Esophagus squamous epithelium (tissue), 5 donors: ENCODE data around the gene OR7C1. TPM values are rescaled to one million over a fixed set of nuclear protein-coding genes. Genes with fewer than 3 reads are reported as not detected.
"Not testable (repeated sequence)": the region's sequence is repeated elsewhere in the genome, so short reads cannot be mapped to it uniquely, and the experiment has no call there.

Experiments
- DNase-seq: peaks from one replicate; lab custom pipeline; 2025; lab: John Stamatoyannopoulos, UW
- H3K27ac ChIP-seq, 4 donors: fragments of 200-600 bp; sonication (generic); one replicate each; pipeline ENCODE4 v1.5.1; 2016 to 2019; ENCODE audit warnings: mild to moderate bottlenecking in 1 of 4
- H3K27me3 ChIP-seq, 4 donors: fragments of 200-600 bp; sonication (generic); 1 replicate in 3 of 4; 2 replicates in 1 of 4; pipeline versions ENCODE4 v1.5.1 to v1.6.0; 2017 to 2021; ENCODE audit warnings: antibody characterized with exemption in 1 of 4
- H3K36me3 ChIP-seq, 3 donors: fragments of 200-600 bp; sonication (generic); one replicate each; pipeline ENCODE4 v1.5.1; 2016 to 2019
- H3K4me1 ChIP-seq, 3 donors: fragments of 200-600 bp; sonication (generic); one replicate each; pipeline ENCODE4 v1.5.1; 2017 to 2019
- H3K4me3 ChIP-seq, 4 donors: fragments of 200-600 bp; sonication (generic); 1 replicate in 3 of 4; 2 replicates in 1 of 4; pipeline ENCODE4 v1.5.1; 2016 to 2019; ENCODE audit warnings: mild to moderate bottlenecking in 2 of 4, moderate library complexity in 1 of 4
- H3K9me3 ChIP-seq, 3 donors: fragments of 200-600 bp; sonication (generic); one replicate each; pipeline ENCODE4 v1.5.1; 2016 to 2019
- POLR2A ChIP-seq, 4 donors: fragments of 450-650 bp; IDR thresholded peaks; one replicate each; pipeline ENCODE4 v1.6.1; 2017; ENCODE audit warnings: antibody characterized with exemption in 4 of 4, mild to moderate bottlenecking in 4 of 4, moderate library complexity in 3 of 4
- WGBS, 2 donors: methylation state at CpG; one replicate each; pipeline ENCODE4 v1.1.5; 2018; 5-methylcytosine and 5-hydroxymethylcytosine counted together
- intact Hi-C: fragments of 100-400 bp; cut with DNase I; formaldehyde crosslinking; loops from one replicate; pipeline ENCODE4 v1.15.0; 2022
- total RNA-seq, 4 donors: library from RNA; depleted of rRNA; stranded (reverse); fragments of >200 nt; gene quantifications; one replicate each; pipeline ENCODE4 v1.1.0, GENCODE V29; 2016
- TF ChIP-seq, protein P1 (sequence below), 6 experiments: fragments of 450-650 bp in 4 of 6; fragments of 200-600 bp in 2 of 6; sonication (generic) in 2 of 6; IDR thresholded peaks; one replicate each; pipeline ENCODE4 v1.5.1; 2016 to 2019; ENCODE audit warnings: antibody characterized with exemption in 6 of 6, mild to moderate bottlenecking in 4 of 6, moderate library complexity in 4 of 6
- donor health status: DM: yes; HTN: yes; CAD: no.

The OR7C1 gene
- total RNA-seq, 4 donors from 2014 or later, result not detected

DNA sequence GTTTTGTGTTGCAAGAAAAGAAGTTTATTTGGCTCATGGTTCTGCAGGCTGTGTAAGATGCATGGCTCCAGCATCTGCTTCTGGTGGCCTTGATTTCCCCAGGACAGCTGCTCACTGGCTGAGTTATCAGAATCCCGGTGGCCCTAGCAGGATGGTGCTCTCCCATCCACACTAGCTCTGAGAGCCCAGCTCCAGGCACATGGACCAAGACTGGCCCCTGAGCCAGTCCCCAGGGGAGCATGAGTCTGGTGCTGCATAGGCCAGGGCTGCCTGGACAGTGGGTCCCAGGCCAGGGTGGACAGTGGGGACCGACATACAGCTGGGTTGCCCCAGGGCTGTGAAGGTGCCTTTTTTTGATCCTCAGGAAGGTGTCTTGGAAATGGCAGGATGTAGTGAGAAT, 67.0 kb downstream of the OR7C1 start:
- Histone ChIP-seq H3K9me3 (no peaks in the 10 kb centered on the region), H3K4me1 (no peaks in the 10 kb centered on the region), H3K27ac (no peak overlapping the region), H3K36me3 (no peaks in the 10 kb centered on the region), H3K27me3 (peaks cover 0 to 9% (median 0%) of the 10 kb centered on the region in 4 donors), H3K4me3 (no peak overlapping the region)
- TF ChIP-seq POLR2A (IDR thresholded peaks at IDR 0.05), result no peak
- TF ChIP-seq, protein P1, sequence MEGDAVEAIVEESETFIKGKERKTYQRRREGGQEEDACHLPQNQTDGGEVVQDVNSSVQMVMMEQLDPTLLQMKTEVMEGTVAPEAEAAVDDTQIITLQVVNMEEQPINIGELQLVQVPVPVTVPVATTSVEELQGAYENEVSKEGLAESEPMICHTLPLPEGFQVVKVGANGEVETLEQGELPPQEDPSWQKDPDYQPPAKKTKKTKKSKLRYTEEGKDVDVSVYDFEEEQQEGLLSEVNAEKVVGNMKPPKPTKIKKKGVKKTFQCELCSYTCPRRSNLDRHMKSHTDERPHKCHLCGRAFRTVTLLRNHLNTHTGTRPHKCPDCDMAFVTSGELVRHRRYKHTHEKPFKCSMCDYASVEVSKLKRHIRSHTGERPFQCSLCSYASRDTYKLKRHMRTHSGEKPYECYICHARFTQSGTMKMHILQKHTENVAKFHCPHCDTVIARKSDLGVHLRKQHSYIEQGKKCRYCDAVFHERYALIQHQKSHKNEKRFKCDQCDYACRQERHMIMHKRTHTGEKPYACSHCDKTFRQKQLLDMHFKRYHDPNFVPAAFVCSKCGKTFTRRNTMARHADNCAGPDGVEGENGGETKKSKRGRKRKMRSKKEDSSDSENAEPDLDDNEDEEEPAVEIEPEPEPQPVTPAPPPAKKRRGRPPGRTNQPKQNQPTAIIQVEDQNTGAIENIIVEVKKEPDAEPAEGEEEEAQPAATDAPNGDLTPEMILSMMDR (IDR thresholded peaks at IDR 0.05), result no peak
- no peak for DNase-seq
- 60% methylated on average over 1 of the region's 2 CpGs; no CpG with 5 or more reads in 1 of the 2 donors for WGBS, 2 donors
- intact Hi-C loops, result no loop called here

- no peak overlapping the region for H3K4me3 ChIP-seq
- no peak for DNase-seq
- no peaks in the 10 kb centered on the region for H3K4me1 ChIP-seq
- TF ChIP-seq, protein P1 (IDR thresholded peaks at IDR 0.05), result no peak
- TF ChIP-seq POLR2A (IDR thresholded peaks at IDR 0.05), result no peak
- intact Hi-C loops, result no loop called here
- WGBS, 2 donors, result 93 to 100% methylated on average over 1 to 2 of the region's 2 CpGs
- peaks cover 0 to 9% (median 0%) of the 10 kb centered on the region in 4 donors for H3K27me3 ChIP-seq
- no peaks in the 10 kb centered on the region for H3K36me3 ChIP-seq
- no peaks in the 10 kb centered on the region for H3K9me3 ChIP-seq
- H3K27ac ChIP-seq, result no peak overlapping the region
These were observed 67.5 kb downstream of the OR7C1 start for GRCh38 chr19:14767466-14767971.

DNA sequence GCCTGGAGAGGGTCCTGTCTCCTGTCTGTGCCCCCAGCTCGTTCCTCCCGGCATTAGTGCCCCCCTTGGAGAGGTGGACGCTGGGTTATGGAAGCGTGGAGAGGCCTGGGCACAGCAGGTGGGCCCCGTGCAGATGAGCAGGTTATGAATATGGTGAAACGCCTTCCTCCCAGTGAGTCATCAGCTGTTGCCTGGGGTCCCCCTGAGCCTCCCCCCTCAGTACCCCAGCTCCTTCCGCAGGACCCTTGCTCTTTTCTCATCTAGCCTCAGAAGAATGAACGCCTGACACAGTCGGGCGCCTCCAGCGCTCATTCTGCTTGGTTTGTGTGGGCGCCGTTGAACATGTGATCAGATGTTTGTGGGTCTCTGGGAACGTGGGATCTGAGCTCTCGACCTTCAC, 69.1 kb downstream of the OR7C1 start:
- DNase-seq, H3K4me3 ChIP-seq, H3K9me3 ChIP-seq, H3K36me3 ChIP-seq, H3K27me3 ChIP-seq, H3K4me1 ChIP-seq, H3K27ac ChIP-seq, intact Hi-C loops: not testable (repeated sequence)
- 86 to 93% methylated on average over 3 to 8 of the region's 15 CpGs for WGBS, 2 donors

GRCh38 chr19:14765403-14765802, 69.6 kb downstream of the OR7C1 start:
- H3K36me3 ChIP-seq, intact Hi-C loops, DNase-seq, H3K9me3 ChIP-seq, H3K4me1 ChIP-seq, H3K4me3 ChIP-seq, H3K27me3 ChIP-seq, H3K27ac ChIP-seq: not testable (repeated sequence)
- WGBS, 2 donors, result 93 to 94% methylated on average over 3 to 8 of the region's 18 CpGs

DNA sequence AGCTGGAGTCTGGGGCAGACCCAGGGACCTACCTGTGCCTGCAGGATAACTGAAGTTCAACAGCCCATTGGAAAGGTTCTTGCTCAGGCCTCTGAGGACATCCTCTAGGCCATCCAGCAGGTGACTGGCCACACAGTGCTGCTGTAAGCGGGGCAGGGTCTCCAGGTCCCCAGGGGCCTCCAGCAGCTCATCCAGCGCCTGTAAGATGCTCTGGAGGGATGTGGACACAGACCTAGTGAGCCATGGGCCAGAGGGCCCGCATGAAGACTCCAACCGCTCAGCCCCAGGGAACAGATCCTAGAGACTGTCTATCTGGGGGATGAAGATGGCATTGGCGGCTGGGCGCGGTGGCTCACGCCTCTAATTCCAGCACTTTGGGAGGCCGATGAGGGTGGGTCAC, 70.6 kb downstream of the OR7C1 start:
- peaks cover 0 to 9% (median 0%) of the 10 kb centered on the region in 4 donors for H3K27me3 ChIP-seq
- no peak overlapping the region for H3K4me3 ChIP-seq
- TF ChIP-seq, protein P1 (IDR thresholded peaks at IDR 0.05), result no peak
- no peak for TF ChIP-seq POLR2A (IDR thresholded peaks at IDR 0.05)
- H3K9me3 ChIP-seq, result no peaks in the 10 kb centered on the region
- intact Hi-C loops, result no loop called here
- no peaks in the 10 kb centered on the region for H3K36me3 ChIP-seq
- H3K4me1 ChIP-seq, result peaks cover 0 to 2% (median 0%) of the 10 kb centered on the region in 3 donors
- no peak overlapping the region for H3K27ac ChIP-seq
- DNase-seq, result no peak
- WGBS, 2 donors, result 74 to 94% methylated on average over 4 to 6 of the region's 9 CpGs

DNA sequence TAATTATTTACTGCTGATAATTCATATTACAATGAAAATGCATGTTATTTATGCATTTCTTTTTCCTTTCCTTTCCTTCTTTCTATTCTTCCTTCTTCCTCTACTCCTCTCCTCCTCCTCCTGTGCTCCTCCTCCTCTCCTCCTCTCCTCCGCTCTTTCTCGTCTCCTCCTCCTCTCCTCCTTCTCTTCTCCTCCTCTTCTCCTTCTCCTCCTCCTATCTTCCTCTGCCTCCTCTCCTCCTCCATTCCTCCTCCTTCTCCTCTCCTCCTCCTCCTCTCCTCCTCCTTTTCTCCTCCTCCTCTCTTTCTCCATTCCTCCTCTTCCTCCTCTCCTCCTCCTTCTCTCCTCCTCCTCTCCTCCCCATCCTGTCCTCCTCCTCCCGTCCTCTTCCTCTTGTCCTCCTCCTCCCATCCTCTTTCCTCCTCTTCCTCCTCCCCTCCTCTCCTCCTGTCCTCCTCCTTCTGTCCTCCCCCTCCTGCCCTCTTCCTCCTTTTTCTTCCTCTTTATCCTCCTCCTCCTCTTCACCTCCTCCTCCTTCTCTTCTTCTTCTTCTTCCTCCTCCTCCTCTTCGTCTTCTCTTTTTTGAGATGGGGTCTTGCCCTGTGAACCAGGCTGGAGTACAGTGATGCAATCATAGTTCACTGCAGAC, 71.4 kb downstream of the OR7C1 start:
- DNase-seq, result no peak
- Histone ChIP-seq H3K4me3 (no peak overlapping the region), H3K36me3 (no peaks in the 10 kb centered on the region), H3K9me3 (no peaks in the 10 kb centered on the region), H3K27ac (no peak overlapping the region), H3K27me3 (peaks cover 0 to 9% (median 0%) of the 10 kb centered on the region in 4 donors), H3K4me1 (peaks cover 0 to 6% (median 0%) of the 10 kb centered on the region in 3 donors)
- intact Hi-C loops, result no loop called here
- 66 to 70% methylated on average over 4 of the region's 4 CpGs for WGBS, 2 donors
- TF ChIP-seq, protein P1 (IDR thresholded peaks at IDR 0.05), result no peak
- TF ChIP-seq POLR2A (IDR thresholded peaks at IDR 0.05), result no peak
